HG02642 (cell line): ENCODE data around the gene LRRC36.
"Not testable (repeated sequence)": the region's sequence is repeated elsewhere in the genome, so short reads cannot be mapped to it uniquely, and the experiment has no call there.

Experiments
- ATAC-seq: cut with Tn5 transposase; IDR thresholded peaks from one replicate; pipeline ENCODE4 v1.9.1; 2021; ENCODE audit warnings: mild to moderate bottlenecking; ENCODE audit not compliant: unreplicated experiment, poor library complexity

Gene LRRC36

DNA sequence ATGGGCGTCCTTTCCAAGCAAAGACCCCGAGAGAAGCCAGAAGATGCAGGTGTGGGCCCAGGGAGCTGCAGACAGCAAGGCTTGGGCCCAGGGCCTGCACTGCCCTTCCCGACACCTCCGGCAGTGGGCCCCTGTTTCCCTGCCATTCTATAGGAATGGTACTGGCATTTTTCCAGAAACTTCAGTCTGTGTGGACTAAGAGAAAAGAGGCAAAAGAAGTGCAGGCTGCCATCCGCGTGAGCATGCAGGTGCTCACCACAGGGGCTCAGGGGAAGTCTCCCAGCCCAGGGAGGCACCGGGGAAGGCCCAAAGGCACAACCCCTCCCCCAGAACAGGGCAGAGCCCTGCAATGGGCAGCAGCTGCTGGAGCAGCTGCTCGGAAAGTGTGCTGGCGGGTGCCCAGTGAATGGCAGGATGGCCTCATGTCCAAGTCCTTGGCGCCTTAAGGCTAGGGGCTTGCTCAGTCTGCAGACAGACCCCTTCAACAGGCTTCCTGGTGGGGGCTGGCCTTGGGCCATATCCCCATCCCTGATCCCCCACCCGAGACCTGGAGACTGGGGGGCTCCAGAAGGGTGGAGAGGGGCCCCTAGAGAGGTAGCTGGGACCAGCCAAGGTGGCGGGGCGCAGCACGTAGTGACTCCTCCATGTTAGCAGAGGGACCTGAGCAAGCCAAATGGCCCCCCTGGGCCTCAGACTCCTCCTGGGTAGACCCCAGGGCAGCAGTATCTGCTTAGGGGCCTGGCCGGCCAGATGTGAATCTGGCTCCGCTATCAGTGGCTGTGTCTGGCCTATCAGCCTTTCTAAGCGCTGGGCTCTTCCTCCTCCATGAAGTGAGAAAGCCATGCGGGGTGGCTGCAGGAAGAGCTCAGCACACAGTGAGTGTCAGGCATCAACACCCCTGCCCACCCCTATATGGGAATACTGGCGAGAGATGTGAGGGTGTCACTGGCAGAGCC is 73.4 kb downstream of the LRRC36 start:
- ATAC-seq = no peak

- no peak for ATAC-seq
These were observed 74.3 kb downstream of the LRRC36 start for GRCh38 chr16:67400901-67401300.

- ATAC-seq = no peak
These were observed 77.5 kb downstream of the LRRC36 start for GRCh38 chr16:67403976-67404555.

GRCh38 chr16:67404740-67405226 is 78.2 kb downstream of the LRRC36 start:
- no peak for ATAC-seq

DNA sequence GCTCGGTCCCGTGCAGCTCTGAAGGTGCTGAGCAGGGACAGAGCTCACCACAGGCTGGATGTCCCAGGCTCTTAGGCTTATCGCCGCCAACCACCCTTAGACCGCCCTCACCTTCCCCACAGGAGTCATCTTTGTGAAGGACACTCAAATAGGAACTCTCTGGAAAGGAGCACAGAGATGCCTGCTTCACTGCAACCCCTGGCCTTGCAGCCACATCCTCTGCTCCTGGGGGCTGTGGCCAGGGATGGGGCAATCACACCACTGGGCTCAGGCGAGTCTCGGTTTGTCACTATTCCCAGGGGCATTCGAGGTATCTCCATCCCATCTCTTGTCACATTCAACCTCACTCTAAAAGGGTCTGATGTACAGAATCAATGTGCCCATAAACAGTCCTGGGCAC is 78.7 kb downstream of the LRRC36 start:
- ATAC-seq = no peak

GRCh38 chr16:67406111-67406971 is 79.7 kb downstream of the LRRC36 start:
- no peak for ATAC-seq

DNA sequence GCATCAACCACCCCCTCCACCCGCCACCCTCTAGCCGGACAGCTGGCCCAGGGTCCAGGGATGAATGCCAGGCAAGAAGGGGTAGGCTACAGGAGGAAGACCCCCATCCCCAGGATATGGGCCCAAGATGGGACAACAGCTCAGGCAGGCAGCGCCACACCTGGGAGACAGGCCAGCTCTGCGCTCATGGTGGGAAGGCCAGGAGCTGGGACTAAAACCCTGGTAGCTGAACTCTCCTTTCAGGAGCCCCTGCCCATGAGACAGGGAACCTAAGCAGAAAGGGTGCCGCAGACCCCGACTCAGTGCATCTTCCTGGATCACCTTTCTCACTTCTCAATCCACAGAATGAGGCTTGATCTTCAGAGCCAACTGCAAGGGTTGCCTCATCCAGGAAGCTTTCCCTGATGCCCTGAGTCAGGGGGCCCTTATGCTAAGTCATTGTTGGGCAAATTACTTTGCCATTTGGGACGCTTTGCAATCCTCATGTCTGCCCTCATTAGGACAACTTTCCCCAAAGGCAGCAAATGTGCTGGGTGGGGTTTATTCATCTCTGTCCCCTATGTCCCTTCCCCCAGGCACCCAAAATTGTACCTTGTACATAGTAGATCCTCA is 80.7 kb downstream of the LRRC36 start:
- no peak for ATAC-seq

GRCh38 chr16:67407788-67408452 is 81.3 kb downstream of the LRRC36 start:
- no peak for ATAC-seq

DNA sequence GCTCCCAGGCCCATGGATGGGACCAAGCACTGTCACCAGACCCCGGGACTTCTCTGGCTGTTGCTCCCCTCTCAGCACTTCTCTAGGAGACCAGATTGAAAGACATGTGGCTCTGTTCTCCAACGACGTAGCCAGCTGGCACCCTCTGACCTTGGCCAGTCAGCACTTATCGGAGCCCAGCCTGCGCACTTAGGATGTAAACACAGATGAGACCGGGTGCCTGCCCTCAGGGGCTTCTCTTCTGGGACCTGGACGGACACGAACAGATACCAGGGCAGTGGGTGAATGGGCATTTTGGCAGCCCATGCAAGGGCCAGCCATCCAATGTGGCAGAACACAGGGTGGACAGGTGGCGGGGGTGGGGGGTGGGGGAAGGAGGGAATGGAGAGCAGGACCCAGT is 83.0 kb downstream of the LRRC36 start:
- no peak for ATAC-seq

DNA sequence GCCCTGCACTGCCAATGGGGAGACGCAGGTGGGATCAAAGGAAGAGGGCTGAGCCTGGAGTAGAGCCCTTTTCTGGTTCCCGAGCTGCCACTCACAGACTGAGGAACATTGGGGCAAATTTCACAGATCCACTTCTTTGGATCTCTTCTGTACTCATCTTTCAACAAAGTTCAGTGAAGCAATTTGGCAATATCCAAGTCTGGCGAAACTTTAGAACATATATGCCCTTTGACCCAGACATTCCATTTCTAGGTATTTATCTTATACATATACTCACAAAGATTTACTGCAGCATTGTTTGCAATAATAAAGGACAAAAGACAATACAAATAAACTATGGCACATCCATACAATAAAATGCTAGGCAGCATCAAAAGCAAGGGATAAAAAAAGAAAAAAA is 84.7 kb downstream of the LRRC36 start:
- no peak for ATAC-seq

DNA sequence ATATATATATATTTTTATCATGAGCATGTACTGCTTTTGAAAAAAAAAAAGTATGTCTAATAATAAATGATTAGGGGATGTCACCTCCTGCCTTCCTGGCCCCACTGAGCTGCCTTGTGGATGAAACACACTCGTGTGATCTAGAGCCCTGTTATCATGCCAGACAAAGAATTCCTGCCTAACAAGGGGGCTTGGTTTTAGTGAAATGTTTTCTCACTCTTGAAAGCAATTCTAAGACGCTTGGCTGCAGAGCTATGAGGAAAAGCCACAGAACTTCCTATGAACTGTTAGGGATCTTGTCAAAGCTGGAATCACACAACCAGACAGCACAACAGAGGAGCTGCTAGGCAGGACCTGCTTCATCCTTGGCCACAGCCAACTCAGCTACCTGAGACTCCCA is 85.7 kb downstream of the LRRC36 start:
- ATAC-seq = no peak

DNA sequence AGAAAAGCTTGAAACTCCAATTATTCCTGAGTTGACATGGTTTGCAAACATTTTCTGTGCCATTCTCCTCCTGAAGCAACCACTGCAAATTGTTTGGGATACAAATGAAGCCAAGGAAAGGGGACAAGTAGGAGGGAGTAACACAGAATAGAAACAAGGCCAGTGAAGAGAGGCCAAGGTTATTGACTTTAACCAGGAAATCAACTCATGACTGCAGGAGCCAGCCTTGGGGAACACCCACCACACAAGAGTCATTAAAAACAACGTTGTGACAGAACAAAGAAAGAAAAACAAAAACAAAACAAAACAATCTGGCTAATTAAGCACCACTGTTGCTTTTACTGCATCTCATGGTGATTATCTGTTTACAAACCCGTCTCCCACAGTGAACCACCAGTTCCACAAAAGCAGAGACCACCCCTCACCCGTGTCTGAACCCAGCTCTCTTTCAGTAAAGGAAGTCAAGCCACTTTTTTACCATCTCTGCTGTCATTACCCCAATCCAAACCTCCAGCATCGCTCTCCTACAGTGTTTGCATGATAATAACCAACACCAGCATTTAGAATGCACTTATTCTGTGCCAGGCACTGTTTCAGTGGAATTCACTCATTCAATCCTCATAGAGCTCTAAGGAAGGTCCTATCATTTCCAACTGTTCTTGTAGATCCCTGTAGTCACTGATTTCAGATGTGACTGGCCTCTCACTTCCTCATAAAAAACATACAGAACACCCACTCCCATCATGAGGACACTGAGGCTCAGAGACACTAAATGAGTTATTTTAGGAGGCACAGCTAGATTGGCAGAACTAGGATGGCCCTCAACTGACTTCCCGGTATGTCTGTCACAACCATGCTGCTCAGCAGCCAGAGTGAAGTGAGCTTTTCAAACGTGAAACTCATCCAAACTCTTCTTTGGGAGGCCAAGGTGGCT is 87.6 kb downstream of the LRRC36 start:
- no peak for ATAC-seq

DNA sequence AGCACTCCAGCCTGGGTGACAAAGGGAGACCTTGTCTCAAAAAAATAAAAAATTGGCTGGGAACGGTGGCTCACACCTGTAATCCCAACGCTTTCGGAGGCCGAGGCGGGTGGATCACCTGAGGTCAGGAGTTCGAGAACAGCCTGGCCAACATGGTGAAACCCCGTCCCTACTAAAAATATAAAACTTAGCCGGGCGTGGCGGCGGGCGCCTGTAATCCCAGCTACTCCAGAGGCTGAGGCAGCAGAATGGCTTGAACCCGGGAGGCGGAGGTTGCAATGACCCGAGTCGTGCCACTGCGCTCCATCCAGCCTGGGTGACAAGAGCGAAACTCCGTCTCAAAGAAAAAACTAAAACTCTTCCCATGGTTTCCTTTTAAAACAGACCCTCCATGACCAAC is 88.8 kb downstream of the LRRC36 start:
- ATAC-seq = not testable (repeated sequence)

DNA sequence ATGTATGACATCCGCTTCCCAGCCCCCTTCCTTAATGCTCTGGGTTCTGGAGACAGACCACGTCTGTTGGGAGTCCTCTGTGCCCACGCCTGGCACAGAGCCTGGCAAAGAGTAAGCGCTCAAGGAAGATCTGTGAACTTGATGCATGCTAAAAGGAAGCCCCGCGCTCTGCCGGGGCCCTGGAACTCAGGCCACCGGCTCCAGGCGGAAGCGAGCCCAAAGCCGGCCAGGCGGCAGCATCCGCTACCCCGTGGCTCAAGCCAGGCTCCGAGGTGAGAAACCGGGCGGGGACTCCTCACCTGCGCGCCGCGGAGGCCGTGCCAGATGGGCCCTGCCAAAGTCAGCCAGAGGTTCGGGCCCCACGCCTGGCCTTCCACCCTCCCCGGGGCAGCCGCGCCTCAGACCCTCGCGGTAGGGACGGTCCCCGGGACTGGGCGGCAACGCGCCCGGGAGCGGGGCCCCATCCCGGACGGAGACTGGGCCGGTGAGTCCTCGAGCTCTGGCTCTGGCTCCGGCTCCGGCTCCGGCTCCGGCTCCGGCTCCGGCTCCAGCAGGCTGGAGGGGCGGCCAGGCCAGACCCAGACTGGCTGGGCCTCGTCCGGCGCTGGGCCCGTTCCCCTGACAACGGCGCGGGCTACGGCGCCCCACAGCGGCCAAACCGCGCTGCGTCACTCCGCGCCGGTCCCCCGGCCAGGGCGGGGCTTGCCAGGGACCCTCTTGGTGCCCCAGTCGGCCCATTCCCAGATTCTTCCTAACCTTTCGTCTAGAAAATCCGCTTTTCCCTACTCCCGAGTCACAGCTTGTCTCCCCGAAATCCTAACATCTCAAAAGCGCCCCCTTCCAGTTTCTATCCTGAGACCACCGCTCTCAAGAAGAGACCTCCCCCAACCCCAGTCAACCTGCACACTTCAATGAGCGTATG is 89.5 kb downstream of the LRRC36 start, which contains the start of gene ZDHHC1:
ZDHHC1 (minus strand) TSS at position 606 of the 922 bp plus-strand sequence. CDS start 8,702 bp downstream, outside the sequence.
- peak; percentile 73 for ATAC-seq

GRCh38 chr16:67417333-67418061 is 90.9 kb downstream of the LRRC36 start:
- no peak for ATAC-seq

DNA sequence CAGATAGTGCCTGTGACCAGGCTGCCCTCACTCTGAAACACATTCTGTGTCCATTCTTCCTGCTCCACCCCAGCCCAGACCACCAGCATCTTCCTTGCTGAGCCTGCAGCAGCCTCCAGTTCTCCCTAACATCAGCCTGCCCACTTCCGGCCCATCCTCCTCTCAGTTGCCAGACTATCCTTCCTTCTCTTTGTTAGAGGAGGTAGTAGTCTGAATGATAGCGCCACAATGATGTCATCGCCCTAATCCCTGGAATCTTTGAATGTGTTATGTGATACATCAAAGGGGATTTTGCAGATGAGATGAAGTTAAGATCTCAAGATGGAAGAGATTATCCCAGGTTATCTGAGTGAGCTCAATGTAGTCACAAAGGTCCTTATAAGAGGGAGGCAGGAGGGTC is 92.9 kb downstream of the LRRC36 start:
- no peak for ATAC-seq

GRCh38 chr16:67419931-67420330 is 93.3 kb downstream of the LRRC36 start:
- ATAC-seq = no peak
